Activated CD8-positive, alpha-beta memory T cell treated with anti-CD3 and anti-CD28 coated beads, Interleukin-2, amount 10 ng/mL, durations not matched to agents 7 days and 5 days (primary cell): ENCODE measurements around the gene SFTPB. TPM values are rescaled to one million over a fixed set of nuclear protein-coding genes. Genes with fewer than 3 reads are reported as not detected.

ENCODE experiments used
- ATAC-seq: fragments of 150-1000 bp; cut with Tn5 transposase; one replicate; pipeline ENCODE4 v1.10.0; 2021; ENCODE audit warnings: moderate library complexity
- CTCF ChIA-PET: fragments of 350-600 bp; sonication (Branson Sonifier 250); formaldehyde crosslinking; loops from one replicate; lab custom pipeline; 2021; ENCODE audit warnings: antibody characterized with exemption; lab: Charles Lee
- DNase-seq: peaks from one replicate; pipeline ENCODE4 v3.0.0-alpha.2; 2020
- H3K27ac Mint-ChIP-seq: one replicate; pipeline ENCODE4 v1.8.0; 2021; ENCODE audit warnings: mild to moderate bottlenecking, mixed read lengths
- H3K27me3 Mint-ChIP-seq: one replicate; pipeline ENCODE4 v1.8.0; 2021; ENCODE audit warnings: mixed read lengths
- H3K36me3 Mint-ChIP-seq: one replicate; pipeline ENCODE4 v1.8.0; 2021; ENCODE audit warnings: mild to moderate bottlenecking, mixed read lengths
- H3K4me1 Mint-ChIP-seq: one replicate; pipeline ENCODE4 v1.8.0; 2021; ENCODE audit warnings: mixed read lengths
- H3K4me3 Mint-ChIP-seq: one replicate; pipeline ENCODE4 v1.8.0; 2021; ENCODE audit warnings: mild to moderate bottlenecking, moderate library complexity, mixed read lengths
- H3K9me3 Mint-ChIP-seq: one replicate; pipeline ENCODE4 v1.8.0; 2022; ENCODE audit warnings: low read depth, mixed read lengths
- total RNA-seq, 2 experiments: library from RNA; stranded (reverse); gene quantifications; one replicate each; pipeline ENCODE4 v1.2.3, GENCODE V29; 2021

SFTPB gene
- total RNA-seq, 2 experiments from 2014 or later, result not detected

DNA sequence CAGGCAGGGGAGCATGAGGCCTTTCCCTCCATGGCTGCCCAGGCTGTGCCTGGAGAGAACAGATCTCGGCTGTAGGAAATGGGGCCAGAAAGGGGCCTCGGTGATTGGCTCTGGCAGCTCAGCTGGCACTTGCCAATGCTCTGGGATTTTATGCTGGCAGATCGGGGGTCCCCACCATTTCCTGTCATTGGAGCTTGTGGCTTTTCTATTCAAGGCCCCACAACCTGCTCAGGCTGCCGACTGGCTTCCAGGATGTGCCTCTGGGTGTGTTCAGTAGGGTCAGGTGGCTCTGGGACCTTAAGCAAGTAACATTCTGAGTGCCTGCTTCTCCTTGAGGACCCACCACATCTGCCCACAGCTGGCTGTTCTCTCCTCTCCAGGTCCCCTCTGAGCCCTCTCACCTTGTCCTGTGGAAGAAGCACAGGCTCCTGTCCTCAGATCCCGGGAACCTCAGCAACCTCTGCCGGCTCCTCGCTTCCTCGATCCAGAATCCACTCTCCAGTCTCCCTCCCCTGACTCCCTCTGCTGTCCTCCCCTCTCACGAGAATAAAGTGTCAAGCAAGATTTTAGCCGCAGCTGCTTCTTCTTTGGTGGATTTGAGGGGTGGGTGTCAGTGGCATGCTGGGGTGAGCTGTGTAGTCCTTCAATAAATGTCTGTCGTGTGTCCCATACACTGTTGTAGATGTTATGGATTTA, 30.3 kb upstream of the SFTPB start:
- DNase-seq, result no peak
- no peak overlapping the region for H3K4me3 Mint-ChIP-seq
- peaks cover 3% of the 10 kb centered on the region for H3K27me3 Mint-ChIP-seq
- H3K27ac Mint-ChIP-seq, result peak overlapping the region; percentile 68
- peaks cover 49% of the 10 kb centered on the region for H3K4me1 Mint-ChIP-seq
- H3K36me3 Mint-ChIP-seq, result peaks cover 2% of the 10 kb centered on the region
- CTCF ChIA-PET, result interaction anchor here (0.9 to 8.2 kb wide), 5 partner anchors 8 to 61 kb away, joined by 3 to 70 read pairs (median 6); no protein-coding TSS in a partner anchor
- no peaks in the 10 kb centered on the region for H3K9me3 Mint-ChIP-seq
- no peak for ATAC-seq

DNA sequence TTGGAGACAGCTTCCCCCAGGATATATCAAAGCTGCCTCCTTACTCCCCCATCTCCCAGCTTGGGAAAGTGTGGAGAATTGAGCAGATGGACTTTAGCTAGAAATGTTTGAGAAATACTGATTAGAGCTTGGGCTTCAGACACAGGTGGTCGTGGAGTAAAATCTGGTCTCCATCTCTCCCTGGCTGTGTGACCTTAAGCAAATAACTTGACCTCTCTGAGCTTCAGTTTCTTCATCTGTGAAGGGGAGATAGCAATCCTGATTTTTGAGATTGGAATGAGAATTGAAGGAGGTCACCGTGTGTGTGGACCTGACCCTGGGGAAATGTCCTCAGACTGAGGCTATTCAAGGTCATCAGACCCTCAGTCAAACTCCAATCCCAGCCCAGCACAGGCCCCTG, 29.7 kb upstream of the SFTPB start:
- no peaks in the 10 kb centered on the region for H3K9me3 Mint-ChIP-seq
- no peaks in the 10 kb centered on the region for H3K27me3 Mint-ChIP-seq
- peaks cover 2% of the 10 kb centered on the region for H3K36me3 Mint-ChIP-seq
- H3K4me1 Mint-ChIP-seq, result peaks cover 46% of the 10 kb centered on the region
- DNase-seq, result peak; percentile 19
- no peak for ATAC-seq
- CTCF ChIA-PET, result interaction anchor here (1.5 to 8.2 kb wide), 4 partner anchors 8 to 60 kb away, joined by 5 to 70 read pairs (median 9); no protein-coding TSS in a partner anchor
- peak overlapping the region; percentile 21 for H3K27ac Mint-ChIP-seq
- H3K4me3 Mint-ChIP-seq, result peak overlapping the region; percentile 11

DNA sequence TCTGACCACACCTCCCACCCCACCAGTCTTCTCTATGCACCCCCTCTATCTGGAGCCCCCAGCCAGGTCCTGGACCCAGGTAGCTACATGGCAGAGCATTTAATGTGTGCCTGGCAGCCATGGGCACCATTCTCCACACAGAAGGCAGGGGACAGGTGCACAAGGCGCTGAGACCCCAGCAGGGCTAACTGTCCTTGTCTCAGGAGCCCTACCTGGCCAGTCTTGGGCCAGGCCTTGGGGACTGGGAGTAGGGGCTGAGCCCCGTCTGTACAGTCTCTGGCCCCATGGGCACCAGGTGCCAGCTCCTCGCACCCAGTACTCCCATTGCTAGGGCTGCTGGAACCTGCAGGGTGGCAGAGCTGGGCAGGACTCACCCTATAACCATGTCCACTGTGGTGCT, 29.1 kb upstream of the SFTPB start:
- ATAC-seq, result no peak
- peaks cover 2% of the 10 kb centered on the region for H3K36me3 Mint-ChIP-seq
- DNase-seq, result peak; percentile 18
- CTCF ChIA-PET, result interaction anchor here (0.8 to 8.2 kb wide), 5 partner anchors 9 to 81 kb away, joined by 3 to 70 read pairs (median 5); no protein-coding TSS in a partner anchor
- peaks cover 46% of the 10 kb centered on the region for H3K4me1 Mint-ChIP-seq
- H3K4me3 Mint-ChIP-seq, result peak overlapping the region; percentile 49
- H3K27me3 Mint-ChIP-seq, result no peaks in the 10 kb centered on the region
- H3K9me3 Mint-ChIP-seq, result no peaks in the 10 kb centered on the region
- peak overlapping the region; percentile 45 for H3K27ac Mint-ChIP-seq

- Mint-ChIP-seq H3K4me1 (peaks cover 44% of the 10 kb centered on the region), H3K4me3 (peak overlapping the region; percentile 49), H3K36me3 (peaks cover 2% of the 10 kb centered on the region), H3K9me3 (no peaks in the 10 kb centered on the region), H3K27ac (no peak overlapping the region), H3K27me3 (peaks cover 2% of the 10 kb centered on the region)
- no peak for DNase-seq
- CTCF ChIA-PET, result interaction anchor here (0.5 to 8.2 kb wide), 5 partner anchors 10 to 262 kb away, joined by 3 to 70 read pairs (median 3); no protein-coding TSS in a partner anchor
- ATAC-seq, result no peak
Observed at GRCh38 chr2:85695691-85696668, 28.0 kb upstream of the SFTPB start.

GRCh38 chr2:85695121-85695520, 27.1 kb upstream of the SFTPB start:
- peaks cover 7% of the 10 kb centered on the region for H3K27me3 Mint-ChIP-seq
- peak overlapping the region; percentile 63 for H3K27ac Mint-ChIP-seq

GRCh38 chr2:85694052-85695025, 26.3 kb upstream of the SFTPB start, which contains the start of gene GNLY:
Gene GNLY, plus strand, starts transcription at chr2:85694358. Its CDS starts 61 bp downstream, at chr2:85694419.
- Mint-ChIP-seq H3K4me3 (peak within 1 kb of the TSS; percentile 49), H3K27me3 (peaks cover 7% of the 10 kb centered on the region), H3K36me3 (peaks cover 6% of the 10 kb centered on the region), H3K27ac (peak within 1 kb of the TSS; percentile 69), H3K9me3 (no peaks in the 10 kb centered on the region), H3K4me1 (peaks cover 44% of the 10 kb centered on the region)
- peak; percentile 24 for ATAC-seq
- peak; percentile 50 for DNase-seq
- CTCF ChIA-PET, result interaction anchor here (0.5 to 8.2 kb wide), 6 partner anchors 10 to 57 kb away, joined by 3 to 70 read pairs (median 5); no protein-coding TSS in a partner anchor

More at GRCh38 chr2:85695121-85695520, 27.1 kb upstream of the SFTPB start:
- Mint-ChIP-seq H3K4me3 (peak overlapping the region; percentile 49), H3K36me3 (peaks cover 6% of the 10 kb centered on the region), H3K9me3 (no peaks in the 10 kb centered on the region), H3K4me1 (peaks cover 44% of the 10 kb centered on the region)
- DNase-seq (no peak), ATAC-seq (no peak)
- CTCF ChIA-PET, result interaction anchor here (0.5 to 8.2 kb wide), 3 partner anchors 11 to 17 kb away, joined by 3 to 70 read pairs (median 3); no protein-coding TSS in a partner anchor

- H3K36me3 Mint-ChIP-seq, result peaks cover 6% of the 10 kb centered on the region
- no peaks in the 10 kb centered on the region for H3K9me3 Mint-ChIP-seq
- no peak for ATAC-seq
- H3K4me3 Mint-ChIP-seq, result no peak overlapping the region
- peaks cover 16% of the 10 kb centered on the region for H3K27me3 Mint-ChIP-seq
- H3K27ac Mint-ChIP-seq, result peak overlapping the region; percentile 13
- CTCF ChIA-PET, result interaction anchor here (1.3 to 8.2 kb wide), 6 partner anchors 12 to 55 kb away, joined by 3 to 70 read pairs (median 6); no protein-coding TSS in a partner anchor
- DNase-seq, result no peak
- peaks cover 36% of the 10 kb centered on the region for H3K4me1 Mint-ChIP-seq
Observed at GRCh38 chr2:85692039-85692645, 24.1 kb upstream of the SFTPB start.

- no peak overlapping the region for H3K27ac Mint-ChIP-seq
- H3K27me3 Mint-ChIP-seq, result peaks cover 27% of the 10 kb centered on the region
- no peaks in the 10 kb centered on the region for H3K9me3 Mint-ChIP-seq
- DNase-seq, result no peak
- CTCF ChIA-PET, result interaction anchor here (3.2 to 8.2 kb wide), 2 partner anchors 11 to 15 kb away, joined by 22 to 70 read pairs; no protein-coding TSS in a partner anchor
- peaks cover 6% of the 10 kb centered on the region for H3K36me3 Mint-ChIP-seq
- no peak for ATAC-seq
- peaks cover 34% of the 10 kb centered on the region for H3K4me1 Mint-ChIP-seq
- no peak overlapping the region for H3K4me3 Mint-ChIP-seq
Observed at GRCh38 chr2:85690932-85691331, 22.9 kb upstream of the SFTPB start.

GRCh38 chr2:85684806-85685205, 16.8 kb upstream of the SFTPB start:
- Mint-ChIP-seq H3K4me3 (no peak overlapping the region), H3K36me3 (peaks cover 7% of the 10 kb centered on the region), H3K4me1 (peaks cover 24% of the 10 kb centered on the region), H3K27me3 (peaks cover 26% of the 10 kb centered on the region), H3K27ac (no peak overlapping the region), H3K9me3 (peaks cover 1% of the 10 kb centered on the region)
- no peak for DNase-seq
- CTCF ChIA-PET, result interaction anchor here (1.3 to 9.6 kb wide), 5 partner anchors 9 to 50 kb away, joined by 3 to 189 read pairs (median 5); partner anchors contain the start of gene GNLY
- ATAC-seq, result no peak

GRCh38 chr2:85684380-85684779, 16.4 kb upstream of the SFTPB start:
- Mint-ChIP-seq H3K4me1 (peaks cover 24% of the 10 kb centered on the region), H3K4me3 (no peak overlapping the region), H3K9me3 (peaks cover 1% of the 10 kb centered on the region), H3K36me3 (peaks cover 7% of the 10 kb centered on the region), H3K27me3 (peaks cover 26% of the 10 kb centered on the region), H3K27ac (no peak overlapping the region)
- CTCF ChIA-PET, result interaction anchor here (1.3 to 9.6 kb wide), 4 partner anchors 9 to 51 kb away, joined by 3 to 189 read pairs (median 4); partner anchors contain the start of gene GNLY
- DNase-seq, result no peak
- no peak for ATAC-seq

GRCh38 chr2:85682378-85682777, 14.4 kb upstream of the SFTPB start:
- ATAC-seq, result no peak
- CTCF ChIA-PET, result interaction anchor here (1.3 to 9.6 kb wide), 4 partner anchors 24 to 131 kb away, joined by 4 to 189 read pairs (median 8); no protein-coding TSS in a partner anchor
- H3K4me3 Mint-ChIP-seq, result peak overlapping the region; percentile 72
- peaks cover 7% of the 10 kb centered on the region for H3K36me3 Mint-ChIP-seq
- H3K27ac Mint-ChIP-seq, result no peak overlapping the region
- H3K9me3 Mint-ChIP-seq, result peaks cover 1% of the 10 kb centered on the region
- DNase-seq, result no peak
- H3K27me3 Mint-ChIP-seq, result peaks cover 19% of the 10 kb centered on the region
- peaks cover 32% of the 10 kb centered on the region for H3K4me1 Mint-ChIP-seq
